Cardiac fibroblast (primary cell): ENCODE results near the gene TTC16.
"Not testable (repeated sequence)": the region's sequence is repeated elsewhere in the genome, so short reads cannot be mapped to it uniquely, and the experiment has no call there.

Source experiments
- DNase-seq, 2 donors: peaks; one replicate each; pipeline versions ENCODE4 v3.0.0 to v3.0.0-alpha.2; 2010; ENCODE audit warnings: low read depth in 2 of 2
- H3K4me3 ChIP-seq, 2 donors: replicated peaks in 1 of 2; 1 replicate in 1 of 2; 2 replicates in 1 of 2; pipeline ENCODE4 v1.5.1; 2011; ENCODE audit warnings: low read depth in 2 of 2, low read length in 2 of 2, mild to moderate bottlenecking in 2 of 2, moderate library complexity in 1 of 2
- TF ChIP-seq, protein P1 (sequence below): IDR thresholded peaks from one replicate; pipeline ENCODE4 v1.5.1; 2011; ENCODE audit warnings: low read depth, mild to moderate bottlenecking, low read length, inconsistent platforms

TTC16 gene

DNA sequence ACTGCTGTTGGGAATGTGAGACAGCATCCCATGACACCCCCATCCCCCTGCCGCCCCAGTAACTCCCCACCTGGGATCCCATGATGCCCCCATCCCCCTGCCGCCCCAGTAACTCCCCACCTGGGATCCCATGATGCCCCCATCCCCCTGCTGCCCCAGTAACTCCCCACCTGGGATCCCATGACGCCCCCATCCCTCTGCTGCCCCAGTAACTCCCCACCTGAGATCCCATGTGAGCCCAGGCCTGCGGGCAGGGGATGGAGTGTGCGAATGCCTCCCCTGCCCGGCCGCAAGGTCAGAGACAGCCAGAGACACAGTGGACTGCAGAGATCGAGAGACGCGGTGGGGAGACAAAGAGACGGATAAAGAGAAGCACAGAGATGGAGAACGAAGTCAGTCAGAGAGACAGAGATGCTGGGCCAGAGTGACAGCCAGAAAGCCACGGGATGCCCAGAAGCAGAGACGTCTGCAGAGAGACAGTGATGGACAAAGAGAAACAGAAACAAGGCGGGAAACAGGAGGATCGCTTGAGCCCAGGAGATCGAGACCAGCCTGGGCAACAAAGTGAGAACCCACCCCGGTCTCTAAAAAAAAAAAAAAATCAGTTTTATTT is 61.6 kb downstream of the TTC16 start:
- H3K4me3 ChIP-seq = no peak overlapping the region
- TF ChIP-seq, protein P1, sequence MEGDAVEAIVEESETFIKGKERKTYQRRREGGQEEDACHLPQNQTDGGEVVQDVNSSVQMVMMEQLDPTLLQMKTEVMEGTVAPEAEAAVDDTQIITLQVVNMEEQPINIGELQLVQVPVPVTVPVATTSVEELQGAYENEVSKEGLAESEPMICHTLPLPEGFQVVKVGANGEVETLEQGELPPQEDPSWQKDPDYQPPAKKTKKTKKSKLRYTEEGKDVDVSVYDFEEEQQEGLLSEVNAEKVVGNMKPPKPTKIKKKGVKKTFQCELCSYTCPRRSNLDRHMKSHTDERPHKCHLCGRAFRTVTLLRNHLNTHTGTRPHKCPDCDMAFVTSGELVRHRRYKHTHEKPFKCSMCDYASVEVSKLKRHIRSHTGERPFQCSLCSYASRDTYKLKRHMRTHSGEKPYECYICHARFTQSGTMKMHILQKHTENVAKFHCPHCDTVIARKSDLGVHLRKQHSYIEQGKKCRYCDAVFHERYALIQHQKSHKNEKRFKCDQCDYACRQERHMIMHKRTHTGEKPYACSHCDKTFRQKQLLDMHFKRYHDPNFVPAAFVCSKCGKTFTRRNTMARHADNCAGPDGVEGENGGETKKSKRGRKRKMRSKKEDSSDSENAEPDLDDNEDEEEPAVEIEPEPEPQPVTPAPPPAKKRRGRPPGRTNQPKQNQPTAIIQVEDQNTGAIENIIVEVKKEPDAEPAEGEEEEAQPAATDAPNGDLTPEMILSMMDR = no peak
- DNase-seq = no peak

DNA sequence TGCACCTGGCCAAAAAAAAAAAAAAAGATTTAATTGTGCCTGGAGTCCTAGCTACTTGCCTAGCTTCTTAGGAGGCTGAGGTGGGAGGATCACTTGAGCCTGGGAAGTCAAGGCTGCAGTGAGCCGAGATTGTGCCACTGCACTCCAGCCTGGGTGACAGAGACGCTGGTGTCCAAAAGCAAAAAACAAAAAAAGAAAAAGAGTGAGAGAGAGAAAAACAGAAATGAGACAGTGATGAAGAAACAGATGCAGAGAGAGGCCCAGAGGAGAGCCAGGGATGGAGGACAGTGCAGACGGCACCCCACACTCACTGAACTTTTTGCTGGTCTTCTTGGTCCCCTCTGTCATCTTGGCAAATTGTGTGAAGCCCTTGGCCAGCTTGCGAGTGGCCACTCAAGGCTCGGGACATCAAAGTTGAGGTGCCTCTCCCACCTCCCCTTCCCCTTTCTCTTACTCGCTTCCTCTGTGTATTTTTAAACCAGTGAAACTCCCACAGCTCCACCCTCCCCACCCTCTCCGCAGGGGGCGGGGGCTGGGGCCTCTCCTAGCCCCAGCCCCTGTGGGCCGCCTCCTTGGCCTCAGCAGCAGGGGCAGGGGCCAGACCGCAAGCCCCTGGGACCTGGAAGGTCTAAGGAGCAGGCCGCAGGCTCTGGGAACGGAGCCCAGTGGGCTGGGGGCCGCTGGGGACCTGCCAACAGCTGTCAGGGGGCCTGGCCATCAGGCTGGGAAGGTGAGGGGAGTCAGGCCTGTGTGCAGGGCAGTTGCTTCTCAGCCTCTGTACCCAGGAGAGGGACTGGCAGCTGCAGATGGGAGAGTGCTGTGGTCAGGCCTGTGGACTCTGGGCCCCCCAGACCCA is 62.6 kb downstream of the TTC16 start, which contains the start of gene SH2D3C:
SH2D3C (minus strand) TSS at position 387 of the 856 bp plus-strand sequence; CDS start at position 348, 39 bp downstream.
- TF ChIP-seq, protein P1 = no peak
- peak in 1 of 2 donors; percentile 52 for DNase-seq
- H3K4me3 ChIP-seq = no peak within 1 kb of the TSS

- H3K4me3 ChIP-seq = no peak overlapping the region
- DNase-seq = peak; percentile 45 to 58
Observed at GRCh38 chr9:127779136-127779981, 63.5 kb downstream of the TTC16 start.

DNA sequence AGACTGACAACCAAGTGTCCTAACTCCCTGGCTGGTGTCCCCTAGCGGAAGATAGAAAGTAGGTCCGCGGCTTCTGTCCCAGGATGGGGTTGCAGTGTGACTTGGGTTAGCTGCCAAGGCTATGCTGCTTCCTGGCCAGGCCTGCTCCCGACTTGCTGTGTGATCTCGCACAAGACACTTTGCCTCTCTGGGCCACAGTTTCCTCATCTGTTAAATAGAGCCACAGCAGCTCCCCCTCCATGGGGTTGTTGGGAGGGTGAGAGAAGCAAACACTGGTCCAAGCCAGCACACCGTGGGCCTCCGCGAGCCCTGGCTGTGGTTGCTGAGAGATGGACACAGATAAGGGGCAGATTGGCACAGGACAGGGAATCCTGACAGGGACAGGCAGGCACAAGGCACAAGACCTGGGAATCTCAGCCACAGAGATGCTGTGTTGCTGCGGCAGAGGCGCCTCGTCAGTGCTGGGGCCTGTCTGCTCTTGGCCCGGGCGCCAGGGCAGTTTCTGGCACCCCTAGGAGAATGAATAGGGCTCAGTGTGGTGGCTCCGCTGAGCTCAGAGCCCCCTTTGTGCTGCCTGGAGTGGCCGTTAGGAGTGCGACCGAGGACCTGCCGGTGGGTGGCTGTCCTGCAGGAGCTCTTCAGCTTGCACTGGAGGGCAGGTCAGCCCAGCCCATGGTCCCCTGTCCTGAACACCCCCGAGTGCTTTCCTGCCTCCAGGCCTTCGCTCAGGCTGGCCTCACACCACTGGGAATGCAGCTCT is 64.4 kb downstream of the TTC16 start:
- DNase-seq = no peak
- no peak overlapping the region for H3K4me3 ChIP-seq
- TF ChIP-seq, protein P1 = no peak

More at GRCh38 chr9:127779136-127779981, 63.5 kb downstream of the TTC16 start:
- TF ChIP-seq, protein P1 = no peak

DNA sequence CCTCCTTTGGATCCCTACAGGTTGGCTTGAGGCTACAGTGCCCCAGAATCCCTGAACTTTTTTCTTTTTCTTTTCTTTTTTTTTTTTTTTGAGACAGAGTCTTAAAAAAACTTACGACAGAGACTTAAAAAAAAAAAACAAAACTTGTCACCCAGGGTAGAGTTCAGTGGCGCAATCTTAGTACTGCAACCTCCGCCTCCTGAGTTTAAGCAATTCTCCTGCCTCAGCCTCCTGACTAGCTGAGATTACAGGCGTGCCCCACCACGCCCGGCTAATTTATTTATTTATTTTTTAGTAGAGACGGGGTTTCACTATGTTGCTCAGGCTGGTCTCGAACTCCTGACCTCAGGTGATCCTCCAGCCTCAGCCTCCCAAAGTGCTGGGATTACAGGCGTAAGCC is 65.0 kb downstream of the TTC16 start:
- DNase-seq, H3K4me3 ChIP-seq: not testable (repeated sequence)
